MCF 10A (cell line): ENCODE data around the gene GPR146. TPM values are rescaled to one million over a fixed set of nuclear protein-coding genes. Genes with fewer than 3 reads are reported as not detected.

ENCODE experiments used
- BruUV-seq: library from RNA; stranded (reverse); fragments of 400-500 nt; replicated peaks from 2 replicates; lab custom pipeline; 2021; lab: Mats Ljungman, UMichigan
- CTCF ChIA-PET: fragments of 300-600 bp; sonication (Branson Sonifier 250); formaldehyde crosslinking; extraction: SDS; loops from one replicate; lab custom pipeline; 2021; ENCODE audit warnings: antibody characterized with exemption, inconsistent platforms; lab: Yijun Ruan, JAX
- POLR2A ChIA-PET: fragments of 300-600, 350-650 bp; sonication (Branson Sonifier 250); formaldehyde crosslinking; extraction: SDS; loops from one replicate; lab custom pipeline; 2020; ENCODE audit warnings: antibody characterized with exemption, inconsistent platforms; lab: Yijun Ruan, JAX
- DNase-seq: peaks from one replicate; pipeline ENCODE4 v3.0.0-alpha.2; 2018; ENCODE audit not compliant: unreplicated experiment
- H3K27ac Mint-ChIP-seq: one replicate; pipeline ENCODE4 v1.8.0; 2022; ENCODE audit warnings: mild to moderate bottlenecking, low read depth, mixed read lengths; ENCODE audit not compliant: unreplicated experiment
- H3K27me3 Mint-ChIP-seq: one replicate; pipeline ENCODE4 v1.8.0; 2022; ENCODE audit warnings: mixed read lengths; ENCODE audit not compliant: insufficient read depth, unreplicated experiment
- H3K36me3 Mint-ChIP-seq: one replicate; pipeline ENCODE4 v1.8.0; 2022; ENCODE audit warnings: mild to moderate bottlenecking, moderate library complexity, mixed read lengths; ENCODE audit not compliant: insufficient read depth, unreplicated experiment
- H3K4me1 Mint-ChIP-seq: one replicate; pipeline ENCODE4 v1.8.0; 2022; ENCODE audit warnings: mixed read lengths; ENCODE audit not compliant: insufficient read depth, unreplicated experiment
- H3K4me3 Mint-ChIP-seq: one replicate; pipeline ENCODE4 v1.8.0; 2022; ENCODE audit warnings: mild to moderate bottlenecking, moderate library complexity, mixed read lengths; ENCODE audit not compliant: unreplicated experiment
- H3K9me3 Mint-ChIP-seq: one replicate; pipeline ENCODE4 v1.8.0; 2022; ENCODE audit warnings: mixed read lengths; ENCODE audit not compliant: unreplicated experiment
- intact Hi-C: fragments of 100-400 bp; cut with micrococcal nuclease; formaldehyde crosslinking; loops from 2 replicates; pipeline ENCODE4 v1.14.1; 2022
- total RNA-seq: library from RNA; stranded (reverse); gene quantifications from 2 replicates; pipeline ENCODE4 v1.2.3, GENCODE V29; 2022
- TF ChIP-seq, protein P1 (sequence below): fragments of 200-600 bp; IDR thresholded peaks from one replicate; pipeline ENCODE4 v1.8.0; 2022; ENCODE audit warnings: antibody characterized with exemption, mild to moderate bottlenecking; ENCODE audit not compliant: unreplicated experiment

GPR146 gene
- total RNA-seq, 1 experiment from 2014 or later = not detected

DNA sequence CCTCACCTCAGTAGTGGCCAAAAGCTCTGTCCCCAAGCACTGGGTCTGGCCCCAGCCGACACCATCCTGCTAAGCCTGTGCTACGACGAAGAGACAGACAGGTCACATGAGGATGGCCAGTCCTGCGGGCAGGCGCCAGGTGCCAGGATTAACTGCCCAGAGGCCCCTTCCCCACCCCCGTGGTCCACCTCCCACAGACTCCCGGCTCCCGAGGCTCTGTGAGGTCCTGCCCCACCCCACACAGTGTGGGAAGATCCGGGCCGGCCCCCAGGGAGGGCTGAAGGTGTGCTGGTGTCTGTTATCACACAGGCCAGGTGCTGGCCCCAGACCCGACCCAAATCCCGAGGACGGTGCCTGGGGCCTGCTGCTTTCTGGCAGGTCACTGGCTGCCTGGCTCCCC lies 34.1 kb upstream of the GPR146 start:
- Mint-ChIP-seq H3K27ac (no peak overlapping the region), H3K4me3 (no peak overlapping the region), H3K4me1 (peaks cover 8% of the 10 kb centered on the region), H3K9me3 (no peaks in the 10 kb centered on the region), H3K36me3 (peaks cover 10% of the 10 kb centered on the region), H3K27me3 (no peaks in the 10 kb centered on the region)
- TF ChIP-seq, protein P1, sequence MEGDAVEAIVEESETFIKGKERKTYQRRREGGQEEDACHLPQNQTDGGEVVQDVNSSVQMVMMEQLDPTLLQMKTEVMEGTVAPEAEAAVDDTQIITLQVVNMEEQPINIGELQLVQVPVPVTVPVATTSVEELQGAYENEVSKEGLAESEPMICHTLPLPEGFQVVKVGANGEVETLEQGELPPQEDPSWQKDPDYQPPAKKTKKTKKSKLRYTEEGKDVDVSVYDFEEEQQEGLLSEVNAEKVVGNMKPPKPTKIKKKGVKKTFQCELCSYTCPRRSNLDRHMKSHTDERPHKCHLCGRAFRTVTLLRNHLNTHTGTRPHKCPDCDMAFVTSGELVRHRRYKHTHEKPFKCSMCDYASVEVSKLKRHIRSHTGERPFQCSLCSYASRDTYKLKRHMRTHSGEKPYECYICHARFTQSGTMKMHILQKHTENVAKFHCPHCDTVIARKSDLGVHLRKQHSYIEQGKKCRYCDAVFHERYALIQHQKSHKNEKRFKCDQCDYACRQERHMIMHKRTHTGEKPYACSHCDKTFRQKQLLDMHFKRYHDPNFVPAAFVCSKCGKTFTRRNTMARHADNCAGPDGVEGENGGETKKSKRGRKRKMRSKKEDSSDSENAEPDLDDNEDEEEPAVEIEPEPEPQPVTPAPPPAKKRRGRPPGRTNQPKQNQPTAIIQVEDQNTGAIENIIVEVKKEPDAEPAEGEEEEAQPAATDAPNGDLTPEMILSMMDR = no peak
- no TSS peak for BruUV-seq
- intact Hi-C loops = no loop called here
- POLR2A ChIA-PET = no interaction called here
- DNase-seq = no peak
- CTCF ChIA-PET = interaction anchor here (0.7 kb wide), 1 partner anchor 17 kb away, joined by 3 read pairs; no protein-coding TSS in a partner anchor

GRCh38 chr7:1011297-1012003 lies 32.9 kb upstream of the GPR146 start:
- POLR2A ChIA-PET = no interaction called here
- CTCF ChIA-PET = interaction anchor here (1.4 kb wide), 1 partner anchor 18 kb away, joined by 17 read pairs; no protein-coding TSS in a partner anchor
- H3K27me3 Mint-ChIP-seq = no peaks in the 10 kb centered on the region
- H3K9me3 Mint-ChIP-seq = no peaks in the 10 kb centered on the region
- BruUV-seq = no TSS peak
- intact Hi-C loops = no loop called here
- no peak overlapping the region for H3K27ac Mint-ChIP-seq
- TF ChIP-seq, protein P1 = no peak
- H3K4me1 Mint-ChIP-seq = peaks cover 8% of the 10 kb centered on the region
- peaks cover 10% of the 10 kb centered on the region for H3K36me3 Mint-ChIP-seq
- H3K4me3 Mint-ChIP-seq = no peak overlapping the region
- no peak for DNase-seq

- Mint-ChIP-seq H3K27ac (no peak overlapping the region), H3K27me3 (no peaks in the 10 kb centered on the region), H3K4me1 (peaks cover 8% of the 10 kb centered on the region), H3K4me3 (no peak overlapping the region), H3K36me3 (peaks cover 10% of the 10 kb centered on the region), H3K9me3 (no peaks in the 10 kb centered on the region)
- intact Hi-C loops = no loop called here
- TF ChIP-seq, protein P1 = no peak
- ChIA-PET CTCF (interaction anchor here (0.5 to 1.4 kb wide), 4 partner anchors 19 to 495 kb away, joined by 3 to 17 read pairs (median 5); no protein-coding TSS in a partner anchor), POLR2A (no interaction called here)
- BruUV-seq = no TSS peak
- DNase-seq = no peak
These were observed 32.2 kb upstream of the GPR146 start for GRCh38 chr7:1012004-1012715.

- no TSS peak for BruUV-seq
- POLR2A ChIA-PET = no interaction called here
- Mint-ChIP-seq H3K4me3 (no peak overlapping the region), H3K27ac (no peak overlapping the region), H3K36me3 (peaks cover 11% of the 10 kb centered on the region), H3K4me1 (peaks cover 8% of the 10 kb centered on the region), H3K9me3 (no peaks in the 10 kb centered on the region), H3K27me3 (no peaks in the 10 kb centered on the region)
- CTCF ChIA-PET = interaction anchor here (0.6 to 1.4 kb wide), 3 partner anchors 19 to 496 kb away, joined by 5 to 17 read pairs (median 5); no protein-coding TSS in a partner anchor
- TF ChIP-seq, protein P1 = no peak
- intact Hi-C loops = no loop called here
- no peak for DNase-seq
These were observed 31.6 kb upstream of the GPR146 start for GRCh38 chr7:1012716-1013095.
